Endodermal cell (in vitro differentiated cells): ENCODE measurements around the gene TMEM209. TPM values are rescaled to one million over a fixed set of nuclear protein-coding genes. Genes with fewer than 3 reads are reported as not detected.

ENCODE experiments used
- DNase-seq: peaks from one replicate; pipeline ENCODE4 v3.0.0-alpha.2; 2017
- H3K27ac ChIP-seq: 2 replicates; pipeline ENCODE4 v1.5.1; 2013; ENCODE audit warnings: mild to moderate bottlenecking, low read depth, low read length, moderate library complexity
- H3K27me3 ChIP-seq: 2 replicates; pipeline ENCODE4 v1.6.1; 2013; ENCODE audit warnings: mild to moderate bottlenecking, low read length, moderate library complexity; ENCODE audit not compliant: insufficient read depth, control insufficient read depth, poor library complexity, severe bottlenecking
- H3K36me3 ChIP-seq: 2 replicates; pipeline ENCODE4 v1.7.0; 2013; ENCODE audit warnings: mild to moderate bottlenecking, low read length, moderate library complexity; ENCODE audit not compliant: control insufficient read depth, insufficient read depth
- H3K4me1 ChIP-seq: one replicate; pipeline ENCODE4 v1.7.0; 2013; ENCODE audit warnings: low read length; ENCODE audit not compliant: control insufficient read depth, insufficient read depth
- H3K4me3 ChIP-seq: 2 replicates; pipeline ENCODE4 v1.5.1; 2013; ENCODE audit warnings: mild to moderate bottlenecking, low read length, moderate library complexity
- H3K9ac ChIP-seq: 2 replicates; pipeline ENCODE4 v1.6.1; 2013; ENCODE audit warnings: mild to moderate bottlenecking, low read length, moderate library complexity; ENCODE audit not compliant: poor library complexity, severe bottlenecking; ENCODE audit errors: extremely low read depth
- H3K9me3 ChIP-seq: 2 replicates; pipeline ENCODE4 v1.6.1; 2013; ENCODE audit warnings: mild to moderate bottlenecking, low read length, moderate library complexity; ENCODE audit not compliant: control insufficient read depth
- H3K27ac Mint-ChIP-seq: 2 replicates; pipeline ENCODE4 v1.8.0; 2020; ENCODE audit warnings: mixed read lengths
- H3K27me3 Mint-ChIP-seq: 2 replicates; pipeline ENCODE4 v1.8.0; 2021; ENCODE audit warnings: mild to moderate bottlenecking, mixed read lengths; ENCODE audit not compliant: insufficient read depth
- H3K36me3 Mint-ChIP-seq: 2 replicates; pipeline ENCODE4 v1.8.0; 2020; ENCODE audit warnings: low read depth, mixed read lengths
- H3K4me1 Mint-ChIP-seq: 2 replicates; pipeline ENCODE4 v1.8.0; 2020; ENCODE audit warnings: mixed read lengths
- H3K4me3 Mint-ChIP-seq: 2 replicates; pipeline ENCODE4 v1.8.0; 2020; ENCODE audit warnings: mild to moderate bottlenecking, moderate library complexity, mixed read lengths
- H3K9me3 Mint-ChIP-seq: 2 replicates; pipeline ENCODE4 v1.8.0; 2020; ENCODE audit warnings: mild to moderate bottlenecking, mixed read lengths
- CTCF ChIP-seq: fragments of 200-600 bp; sonication (generic); conservative IDR thresholded peaks from 2 replicates; pipeline ENCODE4 v1.5.0; 2021; ENCODE audit warnings: antibody characterized with exemption, mild to moderate bottlenecking
- WGBS, 2 experiments: methylation state at CpG; one replicate each; pipeline versions ENCODE4 v1.1.5 to v1.1.7; 2013; ENCODE audit warnings: missing lambda C conversion rate in 2 of 2, mixed read lengths in 1 of 2; ENCODE audit not compliant: insufficient coverage in 1 of 2, insufficient read length in 1 of 2; 5-methylcytosine and 5-hydroxymethylcytosine counted together
- total RNA-seq, 2 donors: library from RNA; stranded (reverse); fragmentation: NEBNext Ultra II Directional in 1 of 2; extraction: Animal tissue kit (Norgen Biotek cat#: 25700) in 1 of 2; gene quantifications; 2 replicates in 1 of 2; 3 replicates in 1 of 2; pipeline ENCODE4 v1.2.1, GENCODE V29; 2021

The TMEM209 gene
- total RNA-seq, 2 donors from 2014 or later = 30.9 to 37.9 TPM

GRCh38 chr7:130208516-130208915, 3.3 kb upstream of the TMEM209 start:
- Histone ChIP-seq H3K27me3 (no peaks in the 10 kb centered on the region), H3K4me3 (no peak overlapping the region), H3K4me1 (no peaks in the 10 kb centered on the region), H3K27ac (no peak overlapping the region), H3K9ac (no peak overlapping the region), H3K9me3 (no peaks in the 10 kb centered on the region), H3K36me3 (peaks cover 4% of the 10 kb centered on the region)
- no peaks in the 10 kb centered on the region for H3K27me3 Mint-ChIP-seq
- H3K27ac Mint-ChIP-seq = no peak overlapping the region
- no peaks in the 10 kb centered on the region for H3K9me3 Mint-ChIP-seq
- 89 to 100% methylated on average over 2 of the region's 2 CpGs for WGBS, 2 experiments
- TF ChIP-seq CTCF = no peak
- no peak for DNase-seq
- peaks cover 4% of the 10 kb centered on the region for H3K36me3 Mint-ChIP-seq
- H3K4me1 Mint-ChIP-seq = no peaks in the 10 kb centered on the region
- H3K4me3 Mint-ChIP-seq = no peak overlapping the region

- Mint-ChIP-seq H3K4me3 (no peak within 1 kb of the TSS), H3K27me3 (no peaks in the 10 kb centered on the region), H3K36me3 (peaks cover 11% of the 10 kb centered on the region), H3K4me1 (no peaks in the 10 kb centered on the region), H3K27ac (no peak within 1 kb of the TSS), H3K9me3 (no peaks in the 10 kb centered on the region)
- Histone ChIP-seq H3K9me3 (no peaks in the 10 kb centered on the region), H3K9ac (no peak within 1 kb of the TSS), H3K4me1 (no peaks in the 10 kb centered on the region), H3K36me3 (peaks cover 13% of the 10 kb centered on the region), H3K27me3 (no peaks in the 10 kb centered on the region), H3K27ac (no peak within 1 kb of the TSS), H3K4me3 (no peak within 1 kb of the TSS)
- no peak for DNase-seq
- TF ChIP-seq CTCF = no peak
Observed at GRCh38 chr7:130207642-130208041, 2.4 kb upstream of the TMEM209 start, which contains the start of gene SSMEM1. SSMEM1 (plus strand) TSS chr7:130207860; CDS start chr7:130207911, 51 bp downstream.

- 95 to 96% methylated on average over 4 to 5 of the region's 5 CpGs for WGBS, 2 experiments
- Mint-ChIP-seq H3K4me3 (no peak overlapping the region), H3K27me3 (no peaks in the 10 kb centered on the region)
Observed at GRCh38 chr7:130207033-130207432, 1.8 kb upstream of the TMEM209 start.

More at GRCh38 chr7:130207033-130207432, 1.8 kb upstream of the TMEM209 start:
- Mint-ChIP-seq H3K36me3 (peaks cover 16% of the 10 kb centered on the region), H3K27ac (no peak overlapping the region), H3K4me1 (no peaks in the 10 kb centered on the region), H3K9me3 (no peaks in the 10 kb centered on the region)
- H3K9me3 ChIP-seq = no peaks in the 10 kb centered on the region
- H3K36me3 ChIP-seq = peaks cover 19% of the 10 kb centered on the region
- H3K27ac ChIP-seq = no peak overlapping the region
- TF ChIP-seq CTCF = no peak
- no peak for DNase-seq
- H3K4me3 ChIP-seq = no peak overlapping the region
- no peaks in the 10 kb centered on the region for H3K4me1 ChIP-seq
- no peaks in the 10 kb centered on the region for H3K27me3 ChIP-seq
- H3K9ac ChIP-seq = no peak overlapping the region
